ENCODE data around the gene KLF9. TPM values are rescaled to one million over a fixed set of nuclear protein-coding genes. Genes with fewer than 3 reads are reported as not detected.
"Not testable (repeated sequence)": the region's sequence is repeated elsewhere in the genome, so short reads cannot be mapped to it uniquely, and the experiment has no call there.

Gene KLF9
- total RNA-seq, 1 donor from 2014 or later, result 52.8 TPM

DNA sequence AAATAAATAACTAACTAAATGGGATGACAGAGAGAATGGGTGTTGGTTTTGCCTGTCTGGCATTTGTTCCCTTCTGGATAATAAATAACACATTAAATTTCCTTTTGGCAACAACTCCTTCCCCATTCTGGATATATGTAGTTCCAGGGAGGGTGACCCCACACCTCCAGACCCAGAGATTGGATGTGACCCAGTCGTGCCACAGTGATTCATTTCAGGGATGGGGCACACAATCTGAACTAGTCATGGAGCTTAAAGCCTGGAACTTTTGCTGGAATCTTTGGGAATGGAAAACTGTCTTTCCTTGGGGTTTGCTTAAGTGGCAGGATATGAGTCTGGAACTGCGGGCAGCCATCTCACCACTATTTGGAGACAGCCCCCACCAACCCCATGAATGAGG lies 11.3 kb downstream of the KLF9 start:
- Histone ChIP-seq H3K27me3 (ENCODE audit: low read depth) (no peaks in the 10 kb centered on the region), H3K4me1 (peaks cover 100% of the 10 kb centered on the region), H3K9me3 (replicated peaks) (no peaks in the 10 kb centered on the region), H3K36me3 (no peaks in the 10 kb centered on the region), H3K27ac (replicated peaks) (peak overlapping the region; percentile 70), H3K4me3 (peak overlapping the region; percentile 88)
- intact Hi-C loops (cut with micrococcal nuclease), result loop anchor here (10.0 kb wide), 1 partner anchor 48 kb away; no protein-coding TSS in a partner anchor
- TF ChIP-seq, protein P1, sequence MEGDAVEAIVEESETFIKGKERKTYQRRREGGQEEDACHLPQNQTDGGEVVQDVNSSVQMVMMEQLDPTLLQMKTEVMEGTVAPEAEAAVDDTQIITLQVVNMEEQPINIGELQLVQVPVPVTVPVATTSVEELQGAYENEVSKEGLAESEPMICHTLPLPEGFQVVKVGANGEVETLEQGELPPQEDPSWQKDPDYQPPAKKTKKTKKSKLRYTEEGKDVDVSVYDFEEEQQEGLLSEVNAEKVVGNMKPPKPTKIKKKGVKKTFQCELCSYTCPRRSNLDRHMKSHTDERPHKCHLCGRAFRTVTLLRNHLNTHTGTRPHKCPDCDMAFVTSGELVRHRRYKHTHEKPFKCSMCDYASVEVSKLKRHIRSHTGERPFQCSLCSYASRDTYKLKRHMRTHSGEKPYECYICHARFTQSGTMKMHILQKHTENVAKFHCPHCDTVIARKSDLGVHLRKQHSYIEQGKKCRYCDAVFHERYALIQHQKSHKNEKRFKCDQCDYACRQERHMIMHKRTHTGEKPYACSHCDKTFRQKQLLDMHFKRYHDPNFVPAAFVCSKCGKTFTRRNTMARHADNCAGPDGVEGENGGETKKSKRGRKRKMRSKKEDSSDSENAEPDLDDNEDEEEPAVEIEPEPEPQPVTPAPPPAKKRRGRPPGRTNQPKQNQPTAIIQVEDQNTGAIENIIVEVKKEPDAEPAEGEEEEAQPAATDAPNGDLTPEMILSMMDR (IDR thresholded peaks at IDR 0.05; ENCODE audit: borderline replicate concordance), result no peak
- DNase-seq, result no peak

DNA sequence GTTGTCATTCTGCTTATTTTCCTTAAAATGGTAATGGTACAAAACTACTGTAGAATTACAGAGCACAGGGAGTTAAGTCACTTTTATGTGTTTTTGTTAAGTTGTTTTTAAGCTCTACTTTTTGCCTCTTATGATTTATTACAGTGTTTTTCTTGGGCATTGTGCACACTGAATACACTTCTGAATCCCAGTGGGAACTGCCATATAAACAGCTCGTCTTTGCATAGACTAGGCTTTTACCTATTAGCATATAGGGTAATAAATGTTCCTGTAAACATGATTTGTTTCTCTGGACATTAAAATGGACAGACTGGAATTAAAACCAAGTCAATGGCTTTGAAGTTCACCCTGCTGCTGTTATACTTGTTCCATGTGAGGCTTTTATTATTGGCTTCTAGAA lies 12.2 kb downstream of the KLF9 start:
- Histone ChIP-seq H3K27ac (replicated peaks) (peak overlapping the region; percentile 70), H3K27me3 (ENCODE audit: low read depth) (no peaks in the 10 kb centered on the region), H3K9me3 (replicated peaks) (no peaks in the 10 kb centered on the region), H3K4me1 (peaks cover 100% of the 10 kb centered on the region), H3K4me3 (peak overlapping the region; percentile 5), H3K36me3 (no peaks in the 10 kb centered on the region)
- TF ChIP-seq, protein P1 (IDR thresholded peaks at IDR 0.05; ENCODE audit: borderline replicate concordance), result no peak
- DNase-seq, result no peak
- intact Hi-C loops (cut with micrococcal nuclease), result loop anchor here (10.0 kb wide), 1 partner anchor 47 kb away; no protein-coding TSS in a partner anchor

DNA sequence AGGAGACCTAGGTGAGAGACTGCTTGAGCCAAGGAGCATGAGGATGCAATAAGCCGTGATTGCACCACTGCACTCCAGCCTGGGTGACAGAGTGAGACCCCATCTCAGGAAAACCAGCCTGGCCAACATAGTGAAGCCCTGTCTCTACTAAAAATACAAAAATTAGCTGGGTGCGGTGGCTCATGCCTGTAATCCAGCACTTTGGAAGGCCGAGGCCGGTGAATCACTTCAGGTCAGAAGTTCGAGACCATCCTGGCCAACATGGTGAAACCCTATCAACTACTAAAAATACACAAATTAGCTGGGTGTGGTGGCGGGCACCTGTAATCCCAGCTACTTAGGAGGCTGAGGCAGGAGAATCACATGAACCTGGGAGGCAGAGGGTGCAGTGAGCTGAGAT lies 13.2 kb downstream of the KLF9 start:
- not testable (repeated sequence) for H3K9me3 ChIP-seq (replicated peaks); H3K27me3 ChIP-seq (ENCODE audit: low read depth); H3K36me3 ChIP-seq; DNase-seq; H3K4me3 ChIP-seq
- H3K4me1 ChIP-seq, result peaks cover 100% of the 10 kb centered on the region
- intact Hi-C loops (cut with micrococcal nuclease), result loop anchor here (10.0 kb wide), 1 partner anchor 46 kb away; no protein-coding TSS in a partner anchor
- H3K27ac ChIP-seq (replicated peaks), result peak overlapping the region; percentile 77

DNA sequence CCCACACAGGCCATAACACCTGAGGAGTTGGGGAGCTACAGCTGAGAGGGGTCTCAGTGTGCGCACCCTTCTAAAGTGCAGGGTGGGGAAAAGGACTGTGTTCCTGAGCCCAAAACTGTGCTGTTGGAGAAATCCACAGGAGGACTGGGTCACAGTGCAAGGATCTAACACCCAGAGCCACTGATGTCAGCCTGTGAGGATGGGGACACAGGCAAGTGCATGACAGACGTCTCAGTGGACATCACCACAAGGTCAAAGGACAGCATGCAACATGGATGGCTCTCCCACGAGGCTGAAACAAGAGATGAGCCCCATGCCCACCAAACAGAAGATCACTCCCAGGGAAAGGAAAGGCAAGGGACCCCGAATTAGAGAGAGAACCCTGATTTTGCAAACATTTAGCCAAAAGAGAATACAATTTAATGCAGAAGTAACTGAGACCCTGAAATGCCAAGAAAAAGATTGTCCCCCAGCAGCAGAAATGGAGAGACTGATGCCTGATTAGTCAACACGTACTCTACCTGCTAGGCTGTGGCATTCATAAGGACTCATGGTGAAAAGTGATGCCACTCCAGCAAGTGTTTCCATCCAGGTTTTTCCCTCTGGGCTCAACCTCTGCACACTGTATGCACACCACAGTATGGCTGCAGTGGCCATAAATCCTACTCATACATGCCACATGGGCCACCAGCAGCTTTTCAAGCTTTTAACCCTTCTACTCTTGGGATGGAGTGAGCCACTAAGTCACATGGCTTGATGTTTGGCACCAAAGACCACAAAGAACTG lies 14.2 kb downstream of the KLF9 start:
- Histone ChIP-seq H3K4me3 (peak overlapping the region; percentile 39), H3K27me3 (ENCODE audit: low read depth) (no peaks in the 10 kb centered on the region), H3K36me3 (no peaks in the 10 kb centered on the region), H3K27ac (replicated peaks) (peak overlapping the region; percentile 77), H3K9me3 (replicated peaks) (no peaks in the 10 kb centered on the region), H3K4me1 (peaks cover 100% of the 10 kb centered on the region)
- intact Hi-C loops (cut with micrococcal nuclease), result loop anchor here (10.0 kb wide), 1 partner anchor 45 kb away; no protein-coding TSS in a partner anchor
- TF ChIP-seq, protein P1 (IDR thresholded peaks at IDR 0.05; ENCODE audit: borderline replicate concordance), result no peak
- DNase-seq, result no peak

DNA sequence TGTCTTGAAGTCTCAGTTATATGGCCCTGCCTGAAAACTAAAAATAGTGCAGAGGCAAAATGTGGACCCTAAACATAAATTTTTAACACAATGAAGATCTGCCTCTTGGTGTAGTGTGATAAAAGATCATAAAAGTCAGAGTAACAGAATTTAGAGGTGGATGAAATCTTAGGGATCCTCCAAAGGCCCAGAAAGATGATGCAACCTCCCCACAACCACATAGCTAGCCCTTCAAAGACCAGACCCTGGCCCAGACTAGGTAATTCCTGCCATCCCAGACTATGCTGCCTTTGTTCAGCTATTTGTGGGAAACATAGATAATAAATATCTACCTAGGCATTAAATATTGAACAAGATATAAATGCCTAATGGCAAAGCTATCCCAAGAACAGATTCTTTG lies 15.3 kb downstream of the KLF9 start:
- H3K36me3 ChIP-seq, result no peaks in the 10 kb centered on the region
- peak overlapping the region; percentile 77 for H3K27ac ChIP-seq (replicated peaks)
- peak overlapping the region; percentile 39 for H3K4me3 ChIP-seq
- TF ChIP-seq, protein P1 (IDR thresholded peaks at IDR 0.05; ENCODE audit: borderline replicate concordance), result no peak
- H3K4me1 ChIP-seq, result peaks cover 100% of the 10 kb centered on the region
- H3K27me3 ChIP-seq (ENCODE audit: low read depth), result no peaks in the 10 kb centered on the region
- no peaks in the 10 kb centered on the region for H3K9me3 ChIP-seq (replicated peaks)
- intact Hi-C loops (cut with micrococcal nuclease), result no loop called here
- DNase-seq, result no peak

DNA sequence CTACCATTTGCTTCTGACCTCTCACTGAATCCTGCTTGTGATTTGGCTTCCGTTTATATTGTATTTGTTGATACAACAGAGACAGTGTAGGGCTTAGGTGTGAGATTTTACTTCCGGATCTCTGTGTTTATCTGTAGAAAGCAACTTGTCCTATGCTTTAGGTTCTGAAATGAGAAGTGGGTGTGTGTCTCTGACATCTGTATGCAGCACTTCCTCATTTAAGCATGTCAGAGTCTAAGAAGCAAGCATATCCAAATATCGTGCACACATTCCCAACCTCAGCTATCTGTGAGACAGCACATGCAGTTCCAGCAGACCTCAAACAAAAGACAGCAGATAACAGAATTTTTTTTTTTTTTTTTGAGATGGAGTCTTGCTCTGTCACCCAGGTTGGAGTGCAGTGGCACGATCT lies 16.3 kb downstream of the KLF9 start:
- DNase-seq, result no peak
- no peaks in the 10 kb centered on the region for H3K36me3 ChIP-seq
- intact Hi-C loops (cut with micrococcal nuclease), result no loop called here
- TF ChIP-seq, protein P1 (IDR thresholded peaks at IDR 0.05; ENCODE audit: borderline replicate concordance), result no peak
- no peaks in the 10 kb centered on the region for H3K27me3 ChIP-seq (ENCODE audit: low read depth)
- H3K4me1 ChIP-seq, result peaks cover 100% of the 10 kb centered on the region
- peak overlapping the region; percentile 77 for H3K27ac ChIP-seq (replicated peaks)
- no peaks in the 10 kb centered on the region for H3K9me3 ChIP-seq (replicated peaks)
- peak overlapping the region; percentile 39 for H3K4me3 ChIP-seq
